ENCODE measurements around the gene DAB1.
"Not testable (repeated sequence)": the region's sequence is repeated elsewhere in the genome, so short reads cannot be mapped to it uniquely, and the experiment has no call there.

DAB1 gene

GRCh38 chr1:57269630-57270225 is 154.1 kb downstream of the DAB1 start:
- DNase-seq: no peak

DNA sequence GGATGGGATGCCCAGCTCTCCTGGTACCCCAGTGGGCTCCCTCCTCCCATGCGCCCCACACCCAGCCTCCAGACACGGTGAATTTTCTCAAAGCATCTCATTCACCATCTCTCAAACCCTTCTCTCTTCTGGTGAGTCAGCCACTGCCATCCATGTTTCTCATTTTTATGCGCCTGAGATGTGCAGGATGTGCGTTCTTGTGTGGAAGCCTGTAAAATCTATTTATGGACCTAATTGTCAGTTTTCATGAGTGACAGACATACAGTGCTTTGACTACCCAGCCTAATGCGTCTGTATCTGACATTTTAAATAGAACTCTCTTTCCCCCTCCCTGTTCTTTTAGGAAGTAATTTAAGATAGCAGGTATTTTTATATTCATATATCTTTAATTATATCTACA is 158.8 kb downstream of the DAB1 start:
- DNase-seq: no peak

DNA sequence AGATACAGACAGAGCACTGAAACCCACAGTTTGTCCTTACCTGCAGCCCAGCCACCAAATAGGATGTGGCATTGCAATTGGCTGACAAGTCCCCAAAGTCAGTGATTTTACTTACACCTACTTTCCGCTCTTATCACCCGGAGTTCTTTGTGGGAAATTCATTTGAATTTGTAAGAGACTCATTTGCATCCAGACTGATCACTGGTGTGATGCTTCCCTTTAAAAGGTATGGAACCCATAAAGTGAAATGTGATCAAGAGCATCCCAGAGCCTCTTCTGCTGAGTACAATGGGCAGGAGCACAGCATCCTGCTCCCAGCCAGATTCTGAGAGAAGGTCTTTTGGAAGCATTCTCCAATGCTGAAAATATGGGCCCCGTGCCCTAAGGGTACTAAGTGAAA is 161.4 kb downstream of the DAB1 start:
- DNase-seq: no peak

GRCh38 chr1:57258557-57259325 is 165.1 kb downstream of the DAB1 start:
- no peak for DNase-seq

DNA sequence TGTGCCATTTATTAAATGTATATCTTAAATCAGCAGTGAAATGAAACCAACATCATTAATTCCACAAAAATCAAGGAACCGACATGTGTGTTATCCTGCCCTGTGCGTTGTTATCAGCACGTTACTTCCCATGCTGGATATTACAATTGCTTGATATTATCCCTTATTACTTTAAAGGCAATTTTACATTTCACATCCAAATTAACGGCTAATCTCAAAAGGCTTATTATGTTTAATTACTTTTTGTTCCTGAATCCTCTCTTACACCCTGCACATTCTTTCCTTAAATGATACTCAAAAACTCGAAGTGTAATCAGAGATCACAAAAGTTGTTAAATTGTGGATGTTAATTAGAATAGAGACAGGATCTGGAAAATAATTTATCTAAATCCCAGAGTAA is 167.9 kb downstream of the DAB1 start:
- no peak for DNase-seq

- DNase-seq: no peak
Measured at GRCh38 chr1:57254022-57254421, 169.8 kb downstream of the DAB1 start.

DNA sequence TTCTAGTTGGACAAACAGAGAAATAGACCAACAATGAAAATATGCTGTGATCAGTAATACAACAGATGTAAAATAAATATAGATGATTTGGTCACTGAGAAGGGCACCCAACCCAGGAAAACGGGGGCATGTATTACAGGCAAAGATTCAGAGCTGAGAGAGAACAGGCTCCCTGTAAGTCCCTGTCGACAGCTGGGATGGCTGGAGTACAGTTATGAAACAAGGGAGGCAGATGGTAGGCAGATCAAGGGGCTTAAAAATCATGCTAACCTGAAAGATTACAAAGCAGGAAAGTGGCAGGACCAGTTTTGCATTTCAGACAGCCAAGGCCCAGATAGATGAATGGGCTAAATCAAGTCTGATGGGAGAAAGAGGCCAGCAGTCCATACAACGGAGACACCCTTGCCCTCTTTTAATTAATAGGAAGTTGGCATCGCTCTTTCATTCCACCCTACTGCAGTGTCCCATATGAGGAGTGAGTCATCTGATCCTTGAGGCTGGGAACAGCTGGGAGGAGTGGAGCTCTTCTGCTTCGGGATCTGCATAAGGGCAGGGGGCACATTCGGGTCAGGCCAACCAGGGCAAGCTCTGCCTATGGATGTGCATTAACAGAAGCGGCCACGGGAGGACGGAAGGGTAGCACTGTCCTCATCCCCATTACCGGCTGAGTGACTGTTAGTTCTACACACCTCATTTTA is 171.1 kb downstream of the DAB1 start:
- no peak for DNase-seq

GRCh38 chr1:57250021-57250420 is 173.8 kb downstream of the DAB1 start:
- no peak for DNase-seq

GRCh38 chr1:57249511-57249910 is 174.3 kb downstream of the DAB1 start:
- DNase-seq: no peak

DNA sequence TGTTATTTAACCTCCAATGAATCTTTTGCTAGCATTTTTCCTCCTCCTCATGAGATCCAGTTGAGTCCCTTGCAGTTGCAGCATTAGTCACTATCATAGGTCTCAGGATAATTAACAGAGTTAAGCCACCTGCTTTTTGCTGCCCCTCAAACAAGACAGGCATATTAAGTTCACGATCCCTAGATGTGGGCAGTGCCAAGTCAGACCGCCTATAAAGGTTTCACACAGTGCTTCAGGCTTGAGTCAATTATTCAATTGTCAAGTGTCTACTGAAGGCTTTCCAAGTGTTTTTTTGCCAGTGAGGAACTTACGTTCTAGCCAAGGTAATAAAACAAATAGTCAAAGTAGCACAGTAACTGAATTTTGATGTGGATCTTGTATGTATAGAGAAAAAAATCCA is 175.0 kb downstream of the DAB1 start:
- no peak for DNase-seq

DNA sequence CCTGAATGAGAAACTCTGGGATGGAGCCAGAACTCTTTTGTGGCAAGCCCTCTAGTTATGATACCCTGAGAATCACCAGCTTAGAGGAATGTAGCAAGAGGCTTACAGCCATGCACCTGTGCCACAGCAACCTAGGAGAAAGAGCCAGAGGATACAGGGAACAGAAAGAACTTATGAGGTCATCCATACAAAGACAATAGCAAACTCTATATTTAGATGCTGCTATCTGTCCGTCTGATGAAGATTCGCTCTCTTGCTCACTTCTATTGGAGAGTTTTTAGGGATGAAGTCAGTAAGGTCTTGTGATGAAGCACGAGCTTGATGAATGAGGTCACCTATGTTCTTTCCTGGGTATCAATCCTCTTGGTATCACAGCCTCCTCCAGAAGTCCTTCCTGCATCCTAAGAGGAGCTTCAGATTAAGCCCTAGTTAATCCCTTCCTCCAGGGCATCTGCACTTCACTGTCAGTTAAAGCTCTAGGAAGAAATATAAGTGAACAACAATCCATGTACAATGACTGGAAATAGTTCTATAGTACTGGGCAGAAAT is 185.6 kb downstream of the DAB1 start:
- no peak for DNase-seq

DNA sequence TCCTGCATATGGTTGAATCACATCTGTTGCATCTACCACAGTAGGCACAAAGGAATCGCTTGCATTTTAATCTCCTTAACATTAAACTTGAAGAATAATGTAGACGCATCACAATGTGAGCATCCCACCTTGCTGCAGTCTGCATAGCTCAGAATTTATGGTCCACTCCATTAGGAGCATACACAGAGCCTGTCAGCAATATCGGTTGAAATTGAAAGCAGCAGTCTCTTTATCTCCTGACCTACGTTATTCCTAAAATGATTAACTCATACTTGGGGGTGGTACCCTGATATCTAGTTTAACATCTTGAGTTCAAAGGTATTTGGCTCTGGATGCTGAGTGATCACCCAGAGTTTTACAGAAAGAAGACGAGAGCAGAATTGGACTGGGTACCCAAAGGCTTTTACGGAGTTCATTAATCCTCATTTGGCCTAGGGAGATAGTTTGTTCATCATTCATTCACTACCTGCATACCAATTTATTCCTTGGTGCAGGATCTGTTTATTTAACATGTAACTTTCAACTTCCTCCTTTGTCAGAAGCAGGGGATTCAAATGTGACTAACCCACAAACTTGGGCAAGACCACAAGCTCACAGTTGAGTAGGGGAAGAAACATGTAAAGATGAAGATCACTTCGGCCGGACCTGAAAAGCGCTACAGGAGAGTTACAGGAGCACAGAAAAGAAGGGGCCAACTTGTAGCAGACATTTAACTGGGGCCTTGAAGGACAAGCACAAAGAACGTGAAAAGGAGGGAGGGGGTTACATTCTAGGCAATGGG is 187.9 kb downstream of the DAB1 start:
- DNase-seq: no peak

DNA sequence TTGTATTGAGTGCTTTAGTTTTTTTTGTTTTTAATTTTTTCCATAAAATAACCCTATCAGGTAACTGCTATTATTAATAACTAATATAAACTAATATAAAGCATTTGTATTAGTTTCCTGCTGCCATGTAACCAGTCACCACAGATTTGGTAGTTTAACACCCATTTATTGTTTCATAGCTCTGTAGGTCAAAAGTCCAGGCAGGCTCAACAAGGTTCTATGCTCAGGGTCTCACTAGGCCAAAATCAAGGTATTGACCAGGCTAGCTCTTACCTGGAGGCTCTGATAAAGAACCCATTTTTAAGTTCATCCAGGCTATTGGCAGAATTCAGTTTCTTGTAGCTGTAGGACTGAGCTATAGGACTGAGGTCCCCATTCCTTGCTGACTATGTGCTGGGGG is 189.4 kb downstream of the DAB1 start:
- DNase-seq: no peak

GRCh38 chr1:57232500-57232899 is 191.4 kb downstream of the DAB1 start:
- no peak for DNase-seq

- no peak for DNase-seq
Measured at GRCh38 chr1:57229998-57230397, 193.9 kb downstream of the DAB1 start.

GRCh38 chr1:57229076-57229475 is 194.8 kb downstream of the DAB1 start:
- no peak for DNase-seq

- DNase-seq: no peak
Measured at GRCh38 chr1:57222801-57223200, 201.1 kb downstream of the DAB1 start.

DNA sequence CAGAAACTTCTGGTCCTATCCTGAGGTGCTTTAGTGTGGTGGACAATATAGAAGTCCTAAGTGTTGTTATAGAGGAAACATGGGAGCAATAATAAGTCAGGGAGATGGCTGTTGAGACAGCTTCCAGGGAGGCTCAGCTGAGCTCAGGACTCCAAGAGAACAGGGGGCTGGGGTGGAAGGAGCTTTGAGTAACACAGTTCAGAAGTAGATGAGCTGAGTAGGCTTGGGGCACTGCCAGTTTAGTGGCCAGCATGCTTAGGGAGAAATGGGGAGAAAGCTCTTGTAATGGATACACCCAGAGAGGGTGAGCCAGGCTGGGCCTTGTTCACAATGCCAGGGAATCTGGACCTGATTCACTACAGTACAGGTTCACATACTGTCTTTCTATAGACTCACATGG is 201.6 kb downstream of the DAB1 start:
- DNase-seq: no peak

DNA sequence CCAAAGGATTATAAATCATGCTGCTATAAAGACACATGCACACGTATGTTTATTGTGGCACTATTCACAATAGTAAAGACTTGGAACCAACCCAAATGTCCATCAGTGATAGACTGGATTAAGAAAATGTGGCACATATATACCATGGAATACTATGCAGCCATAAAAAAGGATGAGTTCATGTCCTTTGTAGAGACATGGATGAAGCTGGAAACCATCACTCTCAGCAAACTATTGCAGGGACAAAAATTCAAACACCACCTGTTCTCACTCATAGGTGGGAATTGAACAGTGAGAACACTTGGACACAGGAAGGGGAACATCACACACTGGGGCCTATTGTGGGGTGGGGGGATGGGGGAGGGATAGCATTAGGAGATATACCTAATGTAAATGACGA is 203.0 kb downstream of the DAB1 start:
- DNase-seq: not testable (repeated sequence)

GRCh38 chr1:57218487-57219079 is 205.3 kb downstream of the DAB1 start:
- no peak for DNase-seq

DNA sequence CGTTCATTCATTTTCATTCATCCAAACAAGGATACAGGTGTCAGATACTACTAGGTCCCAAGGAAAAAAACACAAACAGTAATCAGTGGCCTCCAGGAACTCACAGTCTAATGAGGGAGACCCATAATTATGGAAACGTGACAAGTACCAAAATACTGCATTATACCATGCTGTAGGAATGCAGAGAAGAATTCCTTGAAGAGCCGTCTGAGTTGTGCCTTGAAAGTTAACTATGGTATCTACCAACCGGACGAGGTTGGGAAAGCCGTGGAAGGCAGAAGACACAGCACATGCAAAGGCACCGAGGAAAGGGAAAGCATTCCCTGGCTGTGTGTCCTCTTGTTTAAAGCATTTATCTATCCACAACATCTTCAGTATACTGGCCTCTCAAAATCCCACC is 206.0 kb downstream of the DAB1 start:
- no peak for DNase-seq

- no peak for DNase-seq
Measured at GRCh38 chr1:57214951-57215575, 208.8 kb downstream of the DAB1 start.
